ENCODE data around the gene METTL2A.
"Not testable (repeated sequence)": the region's sequence is repeated elsewhere in the genome, so short reads cannot be mapped to it uniquely, and the experiment has no call there.

METTL2A gene

GRCh38 chr17:62465271-62465670 lies 41.6 kb downstream of the METTL2A start:
- not testable (repeated sequence) for DNase-seq (ENCODE audit: low read depth); H3K4me3 ChIP-seq (ENCODE audit: low read depth, low read length)

- H3K4me3 ChIP-seq (ENCODE audit: low read depth, low read length) = not testable (repeated sequence)
- DNase-seq (ENCODE audit: low read depth) = peak; percentile 21
Observed at GRCh38 chr17:62470666-62471379, 47.1 kb downstream of the METTL2A start.

GRCh38 chr17:62471380-62471880 lies 47.7 kb downstream of the METTL2A start:
- not testable (repeated sequence) for H3K4me3 ChIP-seq (ENCODE audit: low read depth, low read length); DNase-seq (ENCODE audit: low read depth)

- DNase-seq (ENCODE audit: low read depth); H3K4me3 ChIP-seq (ENCODE audit: low read depth, low read length): not testable (repeated sequence)
Observed at GRCh38 chr17:62473030-62473982, 49.6 kb downstream of the METTL2A start.

GRCh38 chr17:62477111-62477510 lies 53.4 kb downstream of the METTL2A start:
- peak overlapping the region; percentile 61 for H3K4me3 ChIP-seq (ENCODE audit: low read depth, low read length)
- DNase-seq (ENCODE audit: low read depth) = not testable (repeated sequence)

- not testable (repeated sequence) for DNase-seq (ENCODE audit: low read depth)
- peak overlapping the region; percentile 61 for H3K4me3 ChIP-seq (ENCODE audit: low read depth, low read length)
Observed at GRCh38 chr17:62477718-62478408, 54.2 kb downstream of the METTL2A start.

GRCh38 chr17:62478424-62478879 lies 54.8 kb downstream of the METTL2A start, which contains the start of gene TLK2:
Gene TLK2, plus strand, starts transcription at chr17:62478825. Its CDS starts 2,301 bp downstream, at chr17:62481126.
- DNase-seq (ENCODE audit: low read depth) = peak; percentile 54
- H3K4me3 ChIP-seq (ENCODE audit: low read depth, low read length) = peak within 1 kb of the TSS; percentile 67

GRCh38 chr17:62478880-62479638 lies 55.4 kb downstream of the METTL2A start:
- H3K4me3 ChIP-seq (ENCODE audit: low read depth, low read length) = peak overlapping the region; percentile 67

GRCh38 chr17:62479639-62480258 lies 56.1 kb downstream of the METTL2A start:
- DNase-seq (ENCODE audit: low read depth) = not testable (repeated sequence)

More at GRCh38 chr17:62478880-62479638, 55.4 kb downstream of the METTL2A start:
- not testable (repeated sequence) for DNase-seq (ENCODE audit: low read depth)

GRCh38 chr17:62482553-62482952 lies 58.9 kb downstream of the METTL2A start:
- not testable (repeated sequence) for DNase-seq (ENCODE audit: low read depth); H3K4me3 ChIP-seq (ENCODE audit: low read depth, low read length)

More at GRCh38 chr17:62479639-62480258, 56.1 kb downstream of the METTL2A start:
- peak overlapping the region; percentile 67 for H3K4me3 ChIP-seq (ENCODE audit: low read depth, low read length)

GRCh38 chr17:62490990-62491389 lies 67.3 kb downstream of the METTL2A start:
- DNase-seq (ENCODE audit: low read depth); H3K4me3 ChIP-seq (ENCODE audit: low read depth, low read length): not testable (repeated sequence)

GRCh38 chr17:62493049-62493655 lies 69.5 kb downstream of the METTL2A start:
- H3K4me3 ChIP-seq (ENCODE audit: low read depth, low read length); DNase-seq (ENCODE audit: low read depth): not testable (repeated sequence)

GRCh38 chr17:62494073-62494472 lies 70.4 kb downstream of the METTL2A start:
- H3K4me3 ChIP-seq (ENCODE audit: low read depth, low read length); DNase-seq (ENCODE audit: low read depth): not testable (repeated sequence)

GRCh38 chr17:62496344-62496743 lies 72.6 kb downstream of the METTL2A start:
- H3K4me3 ChIP-seq (ENCODE audit: low read depth, low read length); DNase-seq (ENCODE audit: low read depth): not testable (repeated sequence)

GRCh38 chr17:62498796-62499195 lies 75.1 kb downstream of the METTL2A start:
- not testable (repeated sequence) for H3K4me3 ChIP-seq (ENCODE audit: low read depth, low read length); DNase-seq (ENCODE audit: low read depth)

Measured in skeletal muscle cell (primary cell).